K562 (cell line): ENCODE data around the gene EXT2. TPM values are rescaled to one million over a fixed set of nuclear protein-coding genes. Genes with fewer than 3 reads are reported as not detected.

ENCODE experiments used
- CBX1 ChIP-seq: sonication (generic); IDR thresholded peaks from 2 replicates; pipeline ENCODE4 v1.6.1; 2016; ENCODE audit warnings: antibody characterized with exemption, low read depth, mild to moderate bottlenecking
- EP300 ChIP-seq: IDR thresholded peaks from 2 replicates; pipeline ENCODE4 v1.6.1; 2012; ENCODE audit warnings: low read length, improper control_type of control experiment
- EP400 ChIP-seq: fragments of 450-650 bp; IDR thresholded peaks from 2 replicates; pipeline ENCODE4 v1.6.1; 2017; ENCODE audit warnings: antibody characterized with exemption, mild to moderate bottlenecking, moderate library complexity
- GTF3C2 ChIP-seq: IDR thresholded peaks from 3 replicates; pipeline ENCODE4 v1.6.1; 2011; ENCODE audit warnings: borderline replicate concordance, mild to moderate bottlenecking, moderate library complexity; ENCODE audit not compliant: insufficient read length; ENCODE audit errors: extremely low read depth
- RB1 ChIP-seq: fragments of 450-650 bp; IDR thresholded peaks from 2 replicates; pipeline ENCODE4 v1.6.1; 2017; ENCODE audit warnings: low read depth, mild to moderate bottlenecking
- ZFP30 ChIP-seq: fragments of 250-450 bp; sonication (Bioruptor Pico); IDR thresholded peaks from 2 replicates; pipeline ENCODE4 v1.8.0; 2022; ENCODE audit warnings: moderate library complexity, mild to moderate bottlenecking, inconsistent platforms, borderline replicate concordance
- ZNF311 ChIP-seq: fragments of 250-450 bp; sonication (Bioruptor Pico); IDR thresholded peaks from 2 replicates; pipeline ENCODE4 v1.4.0; 2020; ENCODE audit warnings: mild to moderate bottlenecking, moderate library complexity
- polyA plus RNA-seq, 8 experiments: library from polyadenylated mRNA; depleted of rRNA in 4 of 8; stranded (reverse) in 5 of 8; unstranded in 3 of 8; fragments of >200 nt; fragmentation: Nextera tagmentation in 2 of 8; fragmentation: Illumina TruSeq in 1 of 8; extraction: Ambion mirVana in 2 of 8; extraction: Trizol in 1 of 8; gene quantifications; 2 replicates each; pipeline versions ENCODE4 v1.2.1 to v1.2.3, GENCODE V29; 2011 to 2014; ENCODE audit warnings: inconsistent platforms in 1 of 8, missing spikeins in 1 of 8
- total RNA-seq, 7 experiments: library from RNA; depleted of rRNA in 6 of 7; stranded (reverse); fragments of >200 nt in 6 of 7; fragmentation: Illumina TruSeq in 2 of 7; extraction: Trizol in 2 of 7; gene quantifications; 2 replicates each; pipeline versions ENCODE4 v1.2.1 to v1.2.3, GENCODE V29; 2011 to 2021; ENCODE audit warnings: low replicate concordance in 1 of 7
- TF ChIP-seq, protein P1 (sequence below): fragments of 450-650 bp; formaldehyde crosslinking; IDR thresholded peaks from 2 replicates; pipeline ENCODE4 v1.4.0; 2022; ENCODE audit warnings: mild to moderate bottlenecking, moderate library complexity

Gene EXT2
- total and polyA plus RNA-seq, 9 of the 15 experiments (the other 6 are each of a cell fraction or from before 2014, with no cell fraction given) = 7.5 to 52.1 (median 38.1) TPM

- TF ChIP-seq EP400 (no peak), ZFP30 (CRISPR knock-in tag) (no peak), RB1 (no peak), ZNF311 (CRISPR knock-in tag) (no peak), CBX1 (no peak), EP300 (no peak), GTF3C2 (no peak)
- TF ChIP-seq, protein P1, sequence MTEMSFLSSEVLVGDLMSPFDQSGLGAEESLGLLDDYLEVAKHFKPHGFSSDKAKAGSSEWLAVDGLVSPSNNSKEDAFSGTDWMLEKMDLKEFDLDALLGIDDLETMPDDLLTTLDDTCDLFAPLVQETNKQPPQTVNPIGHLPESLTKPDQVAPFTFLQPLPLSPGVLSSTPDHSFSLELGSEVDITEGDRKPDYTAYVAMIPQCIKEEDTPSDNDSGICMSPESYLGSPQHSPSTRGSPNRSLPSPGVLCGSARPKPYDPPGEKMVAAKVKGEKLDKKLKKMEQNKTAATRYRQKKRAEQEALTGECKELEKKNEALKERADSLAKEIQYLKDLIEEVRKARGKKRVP (CRISPR knock-in tag) = no peak
Observed at GRCh38 chr11:44071157-44071556, 24.3 kb upstream of the EXT2 start (continued).
